ENCODE measurements around the gene PSD4. TPM values are rescaled to one million over a fixed set of nuclear protein-coding genes. Genes with fewer than 3 reads are reported as not detected.

PSD4 gene
- total RNA-seq, 1 donor from 2014 or later = 0.26 TPM

- DNase-seq (ENCODE audit: low read depth, low spot score) = no peak
Measured at GRCh38 chr2:113167115-113167932, 6.4 kb upstream of the PSD4 start.

GRCh38 chr2:113167962-113168340, 5.8 kb upstream of the PSD4 start:
- DNase-seq (ENCODE audit: low read depth, low spot score) = no peak

GRCh38 chr2:113169002-113169530, 4.7 kb upstream of the PSD4 start:
- no peak for DNase-seq (ENCODE audit: low read depth, low spot score)

DNA sequence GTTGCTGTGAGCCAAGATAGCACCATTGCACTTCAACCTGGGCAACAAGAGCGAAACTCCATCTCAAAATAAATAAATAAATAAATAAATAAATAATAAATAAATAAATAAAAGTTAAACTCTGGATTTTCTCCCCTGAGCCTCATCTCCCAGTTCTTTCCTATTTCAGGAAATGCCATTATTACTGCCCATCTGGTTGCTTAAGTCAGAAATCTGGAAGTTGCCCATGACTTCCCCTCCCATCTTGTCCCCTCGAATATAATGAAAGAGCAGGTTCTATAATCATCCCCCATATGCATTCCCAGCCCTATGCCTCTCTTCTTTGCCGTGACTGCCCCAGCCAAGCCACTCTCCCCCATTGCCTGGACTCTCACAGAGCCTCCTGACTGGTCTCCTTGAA, 4.2 kb upstream of the PSD4 start:
- no peak for DNase-seq (ENCODE audit: low read depth, low spot score)

DNA sequence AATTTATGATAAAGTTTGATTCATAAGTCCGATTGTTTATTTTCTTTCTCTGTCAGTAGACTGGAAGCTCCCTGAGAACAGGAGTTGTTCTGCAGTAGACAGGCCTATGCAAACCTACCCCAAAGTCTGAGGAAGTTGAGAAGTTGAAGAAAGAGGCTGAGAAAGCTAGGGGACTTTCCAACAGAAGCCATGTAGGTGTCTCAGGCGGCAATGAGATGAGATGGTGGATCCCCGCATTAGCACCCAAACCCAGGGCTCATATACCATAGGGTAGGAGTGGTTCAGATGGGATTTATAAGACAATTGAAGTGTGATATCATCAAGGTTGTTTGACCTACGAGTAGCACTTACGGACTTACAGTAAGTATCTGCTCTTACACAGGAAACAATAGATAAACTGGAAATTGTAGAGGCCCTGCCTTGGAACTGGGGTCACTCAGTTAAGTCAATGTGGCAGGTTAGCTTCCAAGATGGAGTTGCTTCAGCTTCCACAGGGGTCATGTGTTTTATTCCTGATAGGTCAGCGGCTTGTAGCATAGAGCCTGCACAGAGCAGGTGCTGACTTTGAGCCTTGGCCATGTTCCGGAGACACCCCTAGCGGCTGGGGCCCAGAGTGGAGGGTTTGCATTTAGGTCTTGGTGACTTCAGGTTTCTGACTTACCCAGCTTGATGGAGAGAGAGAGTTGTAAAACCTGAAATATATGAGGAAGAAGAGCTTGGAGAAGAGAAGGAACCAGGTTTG, 2.3 kb upstream of the PSD4 start:
- no peak for DNase-seq (ENCODE audit: low read depth, low spot score)

GRCh38 chr2:113172721-113173541, 840 bp upstream of the PSD4 start:
- no peak for DNase-seq (ENCODE audit: low read depth, low spot score)

- DNase-seq (ENCODE audit: low read depth, low spot score) = no peak
Measured at GRCh38 chr2:113174376-113174750, 592 bp downstream of the PSD4 start.

DNA sequence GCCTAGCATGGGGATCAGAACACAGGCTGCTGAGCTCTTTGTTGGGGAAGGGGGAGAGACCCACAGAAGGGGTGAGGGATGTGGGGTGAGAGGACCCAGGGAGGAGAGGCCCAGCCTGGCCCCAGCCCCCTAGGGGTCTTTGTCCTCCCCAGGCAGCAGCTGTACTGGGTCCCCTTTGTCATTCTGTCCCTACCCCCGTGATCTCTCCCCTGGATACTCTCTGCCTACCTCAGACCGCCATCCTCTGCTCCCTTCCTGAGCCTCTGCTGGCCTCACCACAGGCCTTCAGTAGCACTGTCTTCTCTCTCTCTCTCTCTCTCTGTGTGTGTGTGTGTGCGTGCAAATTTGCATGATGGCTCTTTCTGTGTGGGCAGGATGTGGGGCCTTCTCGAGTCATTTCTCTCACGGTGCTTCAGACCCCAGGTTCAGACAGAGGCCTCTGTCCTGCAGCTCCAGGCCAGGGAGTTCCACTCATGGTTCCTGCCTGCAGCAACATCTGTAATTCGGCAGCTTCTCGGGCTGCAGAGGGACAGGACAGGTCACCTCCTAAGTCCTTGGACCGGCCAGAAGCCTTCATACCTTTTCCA, 1.4 kb downstream of the PSD4 start:
- no peak for DNase-seq (ENCODE audit: low read depth, low spot score)

DNA sequence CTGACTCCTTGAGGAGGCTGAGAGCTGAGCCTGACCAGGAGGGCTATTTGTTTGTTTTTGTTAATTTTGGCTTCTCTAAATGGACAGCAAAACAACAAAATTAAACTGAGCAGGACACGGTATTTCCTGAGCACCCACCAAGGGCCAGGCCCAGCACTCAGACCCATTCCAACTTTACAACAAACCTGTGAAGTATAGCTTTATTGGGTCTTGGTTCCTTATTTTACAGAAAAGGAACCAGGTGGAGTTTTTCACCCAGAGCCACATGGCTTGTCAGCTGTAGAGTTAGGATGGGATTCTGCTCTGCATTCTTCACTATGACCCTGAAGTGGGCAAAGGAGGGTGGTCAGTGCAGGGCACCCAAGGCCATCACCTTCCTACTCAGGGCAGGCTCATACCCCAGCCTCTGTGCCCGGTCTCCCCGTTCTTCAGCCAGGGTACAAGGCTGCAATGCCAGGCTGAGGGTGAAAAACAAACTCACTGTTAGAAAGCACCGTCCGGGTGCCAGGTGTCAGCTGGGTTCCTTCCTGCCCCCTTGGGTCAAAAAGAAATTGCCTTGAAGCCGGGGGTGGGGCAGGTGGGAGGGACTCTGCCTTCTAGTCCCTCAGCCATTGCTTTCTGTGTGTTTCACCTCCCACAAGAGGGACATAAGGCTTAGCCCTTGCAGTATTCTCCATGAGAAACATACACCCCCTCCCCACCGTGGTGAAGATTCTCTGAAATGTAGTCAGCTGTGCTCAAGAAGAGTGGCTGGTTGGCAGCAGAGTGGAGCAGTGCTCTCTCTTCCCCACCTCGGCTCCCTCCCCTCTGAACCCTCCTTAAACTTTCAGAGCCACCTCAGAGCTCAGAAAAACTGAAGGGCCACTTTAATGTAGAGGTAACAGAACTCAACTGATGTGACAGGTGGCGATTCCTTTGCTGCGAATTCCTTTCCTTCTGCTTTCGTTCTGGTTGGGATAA, 2.2 kb downstream of the PSD4 start:
- no peak for DNase-seq (ENCODE audit: low read depth, low spot score)

GRCh38 chr2:113176696-113177355, 3.1 kb downstream of the PSD4 start:
- no peak for DNase-seq (ENCODE audit: low read depth, low spot score)

GRCh38 chr2:113178069-113178746, 4.4 kb downstream of the PSD4 start:
- DNase-seq (ENCODE audit: low read depth, low spot score) = no peak

GRCh38 chr2:113178891-113179290, 5.1 kb downstream of the PSD4 start:
- DNase-seq (ENCODE audit: low read depth, low spot score) = no peak

DNA sequence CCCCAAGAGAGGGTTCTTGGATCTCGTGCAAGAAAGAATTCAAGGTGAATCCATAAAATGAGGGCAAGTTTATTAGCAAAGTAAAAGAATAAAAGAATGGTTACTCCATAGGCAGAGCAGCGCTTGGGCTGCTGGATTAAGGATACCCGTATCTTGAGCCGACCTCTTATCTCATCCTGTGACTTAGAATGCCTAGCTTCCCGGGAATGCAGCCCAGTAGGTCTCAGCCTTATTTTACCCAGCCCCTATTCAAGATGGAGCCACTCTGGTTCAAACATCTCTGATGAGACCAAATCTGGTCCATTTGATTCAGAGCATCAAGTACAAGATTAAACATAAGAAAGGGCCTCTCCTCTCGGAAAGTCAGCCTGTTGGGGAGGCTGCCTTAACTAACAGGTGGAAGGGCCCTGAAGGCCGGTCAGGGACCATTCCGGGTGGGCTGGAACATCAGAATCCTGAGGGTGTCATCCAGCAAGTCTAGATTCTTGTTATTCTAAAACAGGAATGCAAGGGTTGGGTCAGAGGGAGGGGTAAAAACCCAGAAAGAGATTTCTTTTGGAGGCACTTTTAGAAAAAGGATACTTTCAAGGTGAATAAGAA, 5.8 kb downstream of the PSD4 start:
- DNase-seq (ENCODE audit: low read depth, low spot score) = no peak

DNA sequence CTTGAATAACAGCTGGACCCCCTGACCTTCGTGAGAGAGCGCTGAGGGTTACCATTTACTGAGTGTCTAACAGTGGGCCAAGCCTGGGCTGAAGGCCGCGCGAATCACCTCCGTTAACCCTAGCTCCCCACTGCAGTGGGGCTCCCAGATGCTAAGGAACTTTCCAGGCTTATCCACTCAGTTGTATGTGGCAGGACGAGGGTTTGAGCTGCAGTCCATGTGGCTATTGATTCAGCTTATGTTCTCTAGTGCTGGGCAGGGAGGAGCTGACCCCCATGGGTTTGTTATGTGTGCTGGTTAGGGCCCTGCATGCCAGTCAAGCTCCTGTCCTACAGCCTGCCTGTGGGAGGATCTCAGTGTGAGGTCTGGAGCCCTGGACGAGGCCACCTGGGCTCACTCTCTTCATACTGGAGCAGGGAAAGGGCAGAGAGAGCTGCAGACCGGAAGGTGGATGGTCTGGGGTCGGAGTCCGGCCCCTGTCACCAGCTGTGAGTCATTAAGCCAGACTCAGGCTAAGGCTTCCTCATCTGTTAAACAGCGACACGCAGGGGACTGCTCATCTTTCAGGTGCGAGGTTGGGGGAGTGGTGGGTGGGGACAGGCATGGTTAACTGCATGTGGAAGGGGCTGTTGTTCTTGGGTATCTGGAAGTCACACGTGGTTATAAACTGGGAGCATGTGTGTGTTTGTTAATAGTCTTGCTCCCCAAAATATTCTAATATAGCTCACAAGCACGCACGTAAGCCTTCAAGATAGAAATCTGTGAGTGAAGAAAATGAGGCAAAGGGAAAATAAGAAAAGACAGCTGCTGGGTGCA, 6.6 kb downstream of the PSD4 start:
- DNase-seq (ENCODE audit: low read depth, low spot score) = no peak

DNA sequence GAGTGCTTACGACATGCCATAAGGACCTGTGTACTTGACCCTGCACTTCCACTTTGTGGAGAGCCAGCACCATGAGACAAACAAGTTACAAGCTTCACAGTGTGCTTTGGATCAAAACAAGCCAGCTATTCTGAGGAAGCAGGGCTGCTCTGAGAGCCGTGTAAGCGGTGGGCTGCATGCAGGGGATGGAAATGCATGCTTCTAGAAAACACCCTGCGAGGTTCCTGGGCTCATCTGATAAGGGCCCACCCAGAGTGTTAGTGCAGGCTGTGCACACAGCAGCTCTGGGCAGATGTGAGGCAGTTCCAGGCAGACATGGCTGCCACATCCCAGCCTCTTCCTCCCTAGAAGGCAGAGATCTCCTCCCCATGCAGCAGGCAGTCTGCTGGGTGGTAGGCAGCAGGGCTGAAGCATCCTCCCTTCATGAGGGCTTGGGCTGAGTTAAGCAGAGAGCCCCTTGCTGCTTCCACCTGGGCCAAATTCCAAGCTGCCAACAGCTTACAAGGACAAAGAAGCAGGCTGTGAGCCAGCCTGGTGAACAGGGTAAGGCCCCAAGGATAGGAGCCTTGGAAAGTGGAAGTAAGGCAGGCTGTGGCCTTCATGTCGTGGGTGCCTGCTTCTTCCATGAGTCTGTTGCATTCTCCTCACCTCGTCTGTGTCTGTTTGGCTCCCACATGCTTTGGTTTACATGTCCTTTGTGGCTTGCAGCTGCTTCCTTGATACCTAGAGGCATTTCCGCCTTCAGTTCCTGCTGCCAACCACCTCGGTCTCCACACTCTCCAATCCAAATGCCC, 7.7 kb downstream of the PSD4 start:
- no peak for DNase-seq (ENCODE audit: low read depth, low spot score)

DNA sequence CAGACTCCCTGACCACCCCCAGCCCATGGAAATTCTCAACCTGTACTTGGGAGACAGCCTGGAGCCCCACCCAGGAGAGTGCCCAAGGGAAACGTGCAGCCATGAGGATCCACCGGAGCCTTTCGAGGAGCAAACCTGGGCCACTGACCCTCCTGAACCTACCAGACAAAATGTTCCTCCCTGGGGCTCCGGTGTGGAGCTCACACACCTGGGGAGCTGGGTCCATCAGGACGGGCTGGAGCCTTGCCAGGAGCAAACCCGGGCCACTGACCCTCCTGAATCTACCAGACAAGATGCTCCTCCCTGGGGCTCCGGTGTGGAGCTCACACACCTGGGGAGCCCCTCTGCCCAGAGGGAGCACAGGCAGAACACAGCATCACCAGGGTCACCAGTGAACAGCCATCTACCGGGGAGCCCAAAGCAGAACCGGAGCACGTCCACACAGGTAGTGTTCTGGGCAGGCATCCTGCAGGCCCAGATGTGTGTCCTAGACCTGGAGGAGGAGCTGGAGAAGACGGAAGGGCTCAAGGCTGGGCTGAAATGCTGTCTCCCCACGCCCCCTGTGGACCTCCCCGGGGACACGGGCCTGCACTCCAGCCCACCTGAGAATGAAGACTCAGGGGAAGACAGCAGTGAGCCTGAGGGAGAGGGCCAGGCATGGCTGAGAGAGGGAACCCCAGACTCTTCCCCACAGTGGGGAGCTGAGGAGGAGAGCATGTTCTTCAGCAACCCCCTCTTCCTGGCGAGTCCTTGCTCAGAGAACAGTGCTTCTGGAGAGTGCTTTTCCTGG, 8.9 kb downstream of the PSD4 start:
- no peak for DNase-seq (ENCODE audit: low read depth, low spot score)
